ENCODE data around the gene CENPP.

CENPP gene

GRCh38 chr9:92642564-92642963, 316.8 kb downstream of the CENPP start:
- H3K27ac ChIP-seq = no peak overlapping the region
- no peak for TF ChIP-seq CTCF (conservative IDR thresholded peaks at IDR 0.05)

- TF ChIP-seq CTCF (conservative IDR thresholded peaks at IDR 0.05) = no peak
- H3K27ac ChIP-seq = no peak overlapping the region
Measured at GRCh38 chr9:92644278-92644677, 318.5 kb downstream of the CENPP start.

GRCh38 chr9:92645041-92645440, 319.3 kb downstream of the CENPP start:
- TF ChIP-seq CTCF (conservative IDR thresholded peaks at IDR 0.05) = no peak
- no peak overlapping the region for H3K27ac ChIP-seq

GRCh38 chr9:92647671-92648473, 322.1 kb downstream of the CENPP start:
- no peak overlapping the region for H3K27ac ChIP-seq
- no peak for TF ChIP-seq CTCF (conservative IDR thresholded peaks at IDR 0.05)

- no peak overlapping the region for H3K27ac ChIP-seq
- TF ChIP-seq CTCF (conservative IDR thresholded peaks at IDR 0.05) = no peak
Measured at GRCh38 chr9:92648474-92648971, 322.8 kb downstream of the CENPP start.

- H3K27ac ChIP-seq = no peak overlapping the region
- no peak for TF ChIP-seq CTCF (conservative IDR thresholded peaks at IDR 0.05)
Measured at GRCh38 chr9:92649007-92649406, 323.3 kb downstream of the CENPP start.

GRCh38 chr9:92650296-92650695, 324.5 kb downstream of the CENPP start:
- H3K27ac ChIP-seq = no peak overlapping the region
- no peak for TF ChIP-seq CTCF (conservative IDR thresholded peaks at IDR 0.05)

Measured in VCaP (cell line).